ENCODE results near the gene TMEM242. TPM values are rescaled to one million over a fixed set of nuclear protein-coding genes. Genes with fewer than 3 reads are reported as not detected.
"Not testable (repeated sequence)": the region's sequence is repeated elsewhere in the genome, so short reads cannot be mapped to it uniquely, and the experiment has no call there.

TMEM242 gene
- polyA plus RNA-seq (ENCODE audit: insufficient read length) = 10.2 TPM

- peak; percentile 78 for DNase-seq (ENCODE audit: low read depth)
Measured at GRCh38 chr6:157323255-157323965, at the start of gene TMEM242. Gene TMEM242, minus strand, starts transcription at chr6:157323519. Its CDS starts 20 bp downstream, at chr6:157323499.

GRCh38 chr6:157372501-157373280 lies 49.4 kb upstream of the TMEM242 start:
- DNase-seq (ENCODE audit: low read depth) = no peak

GRCh38 chr6:157370755-157371154 lies 47.4 kb upstream of the TMEM242 start:
- DNase-seq (ENCODE audit: low read depth) = no peak

GRCh38 chr6:157368359-157369049 lies 45.2 kb upstream of the TMEM242 start:
- DNase-seq (ENCODE audit: low read depth) = no peak

GRCh38 chr6:157366648-157367047 lies 43.3 kb upstream of the TMEM242 start:
- no peak for DNase-seq (ENCODE audit: low read depth)

GRCh38 chr6:157364705-157365104 lies 41.4 kb upstream of the TMEM242 start:
- no peak for DNase-seq (ENCODE audit: low read depth)

- no peak for DNase-seq (ENCODE audit: low read depth)
Measured at GRCh38 chr6:157361886-157362285, 38.6 kb upstream of the TMEM242 start.

- no peak for DNase-seq (ENCODE audit: low read depth)
Measured at GRCh38 chr6:157358287-157358686, 35.0 kb upstream of the TMEM242 start.

GRCh38 chr6:157346373-157346772 lies 23.1 kb upstream of the TMEM242 start:
- no peak for DNase-seq (ENCODE audit: low read depth)

- no peak for DNase-seq (ENCODE audit: low read depth)
Measured at GRCh38 chr6:157343732-157344131, 20.4 kb upstream of the TMEM242 start.

- DNase-seq (ENCODE audit: low read depth) = no peak
Measured at GRCh38 chr6:157339432-157339831, 16.1 kb upstream of the TMEM242 start.

GRCh38 chr6:157337751-157338150 lies 14.4 kb upstream of the TMEM242 start:
- DNase-seq (ENCODE audit: low read depth) = no peak

- DNase-seq (ENCODE audit: low read depth) = not testable (repeated sequence)
Measured at GRCh38 chr6:157337276-157337675, 14.0 kb upstream of the TMEM242 start.

GRCh38 chr6:157335829-157336228 lies 12.5 kb upstream of the TMEM242 start:
- DNase-seq (ENCODE audit: low read depth) = no peak

GRCh38 chr6:157333956-157334355 lies 10.6 kb upstream of the TMEM242 start:
- DNase-seq (ENCODE audit: low read depth) = no peak

GRCh38 chr6:157333537-157333936 lies 10.2 kb upstream of the TMEM242 start:
- no peak for DNase-seq (ENCODE audit: low read depth)

GRCh38 chr6:157332813-157333212 lies 9.5 kb upstream of the TMEM242 start:
- no peak for DNase-seq (ENCODE audit: low read depth)

- no peak for DNase-seq (ENCODE audit: low read depth)
Measured at GRCh38 chr6:157330831-157331230, 7.5 kb upstream of the TMEM242 start.

- DNase-seq (ENCODE audit: low read depth) = no peak
Measured at GRCh38 chr6:157329829-157330228, 6.5 kb upstream of the TMEM242 start.

- DNase-seq (ENCODE audit: low read depth) = no peak
Measured at GRCh38 chr6:157328108-157328692, 4.9 kb upstream of the TMEM242 start.

GRCh38 chr6:157326979-157327378 lies 3.7 kb upstream of the TMEM242 start:
- DNase-seq (ENCODE audit: low read depth) = no peak

Data from forelimb muscle (tissue), 1 donor.